ENCODE measurements around the gene CRNN. TPM values are rescaled to one million over a fixed set of nuclear protein-coding genes. Genes with fewer than 3 reads are reported as not detected.
A peak's percentile ranks its signal among the peaks of the same experiment; 100 is the strongest.

The CRNN gene
- total and polyA plus RNA-seq, 2 experiments from 2014 or later: not detected

DNA sequence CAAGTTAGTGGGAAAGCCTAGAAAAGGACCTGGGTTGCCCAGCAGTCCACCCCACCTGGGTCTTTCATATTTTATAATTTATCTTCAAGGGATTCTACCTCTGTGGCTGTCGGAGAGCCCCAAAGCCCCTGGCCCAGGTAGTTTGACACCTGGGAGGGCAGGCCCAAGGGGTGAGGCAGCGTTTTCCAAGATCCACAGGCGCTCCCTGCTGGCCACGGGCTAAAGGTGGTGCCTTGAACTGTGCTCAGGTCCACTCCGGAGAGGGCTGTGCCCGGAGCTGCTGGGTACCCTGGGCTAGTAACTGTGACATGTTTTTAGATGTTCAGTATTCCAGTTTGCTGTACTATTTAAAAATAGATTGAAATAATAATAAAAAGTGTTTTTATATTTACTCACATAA is 37.2 kb upstream of the CRNN start:
- H3K36me3 Mint-ChIP-seq (ENCODE audit: low read depth): no peaks in the 10 kb centered on the region
- no peak overlapping the region for H3K27ac Mint-ChIP-seq
- no peaks in the 10 kb centered on the region for H3K27me3 ChIP-seq (ENCODE audit: insufficient read depth)
- TF ChIP-seq, protein P1, sequence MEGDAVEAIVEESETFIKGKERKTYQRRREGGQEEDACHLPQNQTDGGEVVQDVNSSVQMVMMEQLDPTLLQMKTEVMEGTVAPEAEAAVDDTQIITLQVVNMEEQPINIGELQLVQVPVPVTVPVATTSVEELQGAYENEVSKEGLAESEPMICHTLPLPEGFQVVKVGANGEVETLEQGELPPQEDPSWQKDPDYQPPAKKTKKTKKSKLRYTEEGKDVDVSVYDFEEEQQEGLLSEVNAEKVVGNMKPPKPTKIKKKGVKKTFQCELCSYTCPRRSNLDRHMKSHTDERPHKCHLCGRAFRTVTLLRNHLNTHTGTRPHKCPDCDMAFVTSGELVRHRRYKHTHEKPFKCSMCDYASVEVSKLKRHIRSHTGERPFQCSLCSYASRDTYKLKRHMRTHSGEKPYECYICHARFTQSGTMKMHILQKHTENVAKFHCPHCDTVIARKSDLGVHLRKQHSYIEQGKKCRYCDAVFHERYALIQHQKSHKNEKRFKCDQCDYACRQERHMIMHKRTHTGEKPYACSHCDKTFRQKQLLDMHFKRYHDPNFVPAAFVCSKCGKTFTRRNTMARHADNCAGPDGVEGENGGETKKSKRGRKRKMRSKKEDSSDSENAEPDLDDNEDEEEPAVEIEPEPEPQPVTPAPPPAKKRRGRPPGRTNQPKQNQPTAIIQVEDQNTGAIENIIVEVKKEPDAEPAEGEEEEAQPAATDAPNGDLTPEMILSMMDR (conservative IDR thresholded peaks at IDR 0.05; ENCODE audit: low read depth in 2 of 2): peak; percentile 57 to 83
- no peak for TF ChIP-seq CREB1 (CRISPR knock-in tag; IDR thresholded peaks at IDR 0.05; ENCODE audit: low read depth)
- ATAC-seq (peak; percentile 100), DNase-seq (ENCODE audit: low spot score) (peak; percentile 82)
- H3K4me2 ChIP-seq: no peak overlapping the region
- H3K4me3 Mint-ChIP-seq: no peak overlapping the region
- no peak overlapping the region for H3K27ac ChIP-seq (ENCODE audit: low read depth)
- no peaks in the 10 kb centered on the region for H3K36me3 ChIP-seq (ENCODE audit: insufficient read depth)
- no peaks in the 10 kb centered on the region for H3K9me3 Mint-ChIP-seq
- H4K20me1 ChIP-seq (replicated peaks; ENCODE audit: insufficient read depth): no peaks in the 10 kb centered on the region
- no peak overlapping the region for H3K4me3 ChIP-seq
- no peaks in the 10 kb centered on the region for H3K79me2 ChIP-seq (replicated peaks; ENCODE audit: insufficient read depth)
- peaks cover 2% of the 10 kb centered on the region for H3K27me3 Mint-ChIP-seq (ENCODE audit: insufficient read depth, low read depth, poor library complexity)
- H2AFZ ChIP-seq: 0 out of 2 replicates have a peak overlapping the region, but pooled peaks have one; percentile 59
- no peaks in the 10 kb centered on the region for H3F3A ChIP-seq (replicated peaks; ENCODE audit: low read depth)
- H3K4me1 ChIP-seq (ENCODE audit: insufficient read depth): no peaks in the 10 kb centered on the region
- H3K4me1 Mint-ChIP-seq: peaks cover 2% of the 10 kb centered on the region; the same call in 1 of the 3 replicates
- H3K9me2 ChIP-seq (ENCODE audit: insufficient read depth): no peaks in the 10 kb centered on the region

DNA sequence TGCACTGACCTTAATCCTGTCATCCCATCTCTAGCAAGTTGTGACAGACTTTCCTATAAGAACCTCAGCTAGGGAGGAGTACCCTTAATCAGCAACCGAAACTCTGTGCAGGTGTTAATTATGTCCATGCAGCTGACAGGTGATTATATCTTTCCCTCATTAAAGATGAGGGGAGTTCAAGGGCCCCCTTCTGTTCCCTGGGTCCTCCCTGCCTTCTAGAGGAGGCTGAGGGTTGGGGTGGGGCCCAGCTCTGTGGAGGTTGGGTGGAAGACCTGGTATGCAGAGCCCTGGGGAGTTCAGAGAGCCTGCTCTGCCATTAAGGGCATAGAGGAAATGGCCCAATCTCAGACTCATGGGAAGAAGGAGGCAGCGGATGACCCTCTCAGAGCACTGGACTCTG is 35.6 kb upstream of the CRNN start:
- no peak overlapping the region for H2AFZ ChIP-seq
- Mint-ChIP-seq H3K27ac (no peak overlapping the region), H3K4me3 (no peak overlapping the region), H3K36me3 (ENCODE audit: low read depth) (no peaks in the 10 kb centered on the region), H3K9me3 (no peaks in the 10 kb centered on the region), H3K4me1 (no peaks in the 10 kb centered on the region), H3K27me3 (ENCODE audit: insufficient read depth, low read depth, poor library complexity) (peaks cover 2% of the 10 kb centered on the region)
- H3K36me3 ChIP-seq (ENCODE audit: insufficient read depth): no peaks in the 10 kb centered on the region
- no peak overlapping the region for H3K4me2 ChIP-seq
- H3K4me3 ChIP-seq: no peak overlapping the region
- DNase-seq (ENCODE audit: low spot score) (no peak), ATAC-seq (no peak)
- H3K9me2 ChIP-seq (ENCODE audit: insufficient read depth): no peaks in the 10 kb centered on the region
- H3K27ac ChIP-seq (ENCODE audit: low read depth): no peak overlapping the region
- no peaks in the 10 kb centered on the region for H3F3A ChIP-seq (replicated peaks; ENCODE audit: low read depth)
- no peaks in the 10 kb centered on the region for H3K79me2 ChIP-seq (replicated peaks; ENCODE audit: insufficient read depth)
- no peaks in the 10 kb centered on the region for H4K20me1 ChIP-seq (replicated peaks; ENCODE audit: insufficient read depth)
- H3K27me3 ChIP-seq (ENCODE audit: insufficient read depth): no peaks in the 10 kb centered on the region
- no peaks in the 10 kb centered on the region for H3K4me1 ChIP-seq (ENCODE audit: insufficient read depth)
- no peak for TF ChIP-seq STAT1 (IDR thresholded peaks at IDR 0.05; ENCODE audit: unreplicated experiment)
- no peak for TF ChIP-seq NANOG (IDR thresholded peaks at IDR 0.05; ENCODE audit: borderline replicate concordance)
- TF ChIP-seq, protein P1 (conservative IDR thresholded peaks at IDR 0.05; ENCODE audit: low read depth in 2 of 2): no peak
- TF ChIP-seq POLR2AphosphoS5 (IDR thresholded peaks at IDR 0.05; ENCODE audit: low read depth): no peak
- no peak for TF ChIP-seq EZH2phosphoT487 (IDR thresholded peaks at IDR 0.05; ENCODE audit: unreplicated experiment)
- TF ChIP-seq EZH2 (IDR thresholded peaks at IDR 0.05; ENCODE audit: low read depth, unreplicated experiment): no peak
- TF ChIP-seq CREB1 (CRISPR knock-in tag; IDR thresholded peaks at IDR 0.05; ENCODE audit: low read depth): no peak
- TF ChIP-seq, protein P2, sequence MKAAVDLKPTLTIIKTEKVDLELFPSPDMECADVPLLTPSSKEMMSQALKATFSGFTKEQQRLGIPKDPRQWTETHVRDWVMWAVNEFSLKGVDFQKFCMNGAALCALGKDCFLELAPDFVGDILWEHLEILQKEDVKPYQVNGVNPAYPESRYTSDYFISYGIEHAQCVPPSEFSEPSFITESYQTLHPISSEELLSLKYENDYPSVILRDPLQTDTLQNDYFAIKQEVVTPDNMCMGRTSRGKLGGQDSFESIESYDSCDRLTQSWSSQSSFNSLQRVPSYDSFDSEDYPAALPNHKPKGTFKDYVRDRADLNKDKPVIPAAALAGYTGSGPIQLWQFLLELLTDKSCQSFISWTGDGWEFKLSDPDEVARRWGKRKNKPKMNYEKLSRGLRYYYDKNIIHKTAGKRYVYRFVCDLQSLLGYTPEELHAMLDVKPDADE (IDR thresholded peaks at IDR 0.05): no peak
- TF ChIP-seq, protein P3, sequence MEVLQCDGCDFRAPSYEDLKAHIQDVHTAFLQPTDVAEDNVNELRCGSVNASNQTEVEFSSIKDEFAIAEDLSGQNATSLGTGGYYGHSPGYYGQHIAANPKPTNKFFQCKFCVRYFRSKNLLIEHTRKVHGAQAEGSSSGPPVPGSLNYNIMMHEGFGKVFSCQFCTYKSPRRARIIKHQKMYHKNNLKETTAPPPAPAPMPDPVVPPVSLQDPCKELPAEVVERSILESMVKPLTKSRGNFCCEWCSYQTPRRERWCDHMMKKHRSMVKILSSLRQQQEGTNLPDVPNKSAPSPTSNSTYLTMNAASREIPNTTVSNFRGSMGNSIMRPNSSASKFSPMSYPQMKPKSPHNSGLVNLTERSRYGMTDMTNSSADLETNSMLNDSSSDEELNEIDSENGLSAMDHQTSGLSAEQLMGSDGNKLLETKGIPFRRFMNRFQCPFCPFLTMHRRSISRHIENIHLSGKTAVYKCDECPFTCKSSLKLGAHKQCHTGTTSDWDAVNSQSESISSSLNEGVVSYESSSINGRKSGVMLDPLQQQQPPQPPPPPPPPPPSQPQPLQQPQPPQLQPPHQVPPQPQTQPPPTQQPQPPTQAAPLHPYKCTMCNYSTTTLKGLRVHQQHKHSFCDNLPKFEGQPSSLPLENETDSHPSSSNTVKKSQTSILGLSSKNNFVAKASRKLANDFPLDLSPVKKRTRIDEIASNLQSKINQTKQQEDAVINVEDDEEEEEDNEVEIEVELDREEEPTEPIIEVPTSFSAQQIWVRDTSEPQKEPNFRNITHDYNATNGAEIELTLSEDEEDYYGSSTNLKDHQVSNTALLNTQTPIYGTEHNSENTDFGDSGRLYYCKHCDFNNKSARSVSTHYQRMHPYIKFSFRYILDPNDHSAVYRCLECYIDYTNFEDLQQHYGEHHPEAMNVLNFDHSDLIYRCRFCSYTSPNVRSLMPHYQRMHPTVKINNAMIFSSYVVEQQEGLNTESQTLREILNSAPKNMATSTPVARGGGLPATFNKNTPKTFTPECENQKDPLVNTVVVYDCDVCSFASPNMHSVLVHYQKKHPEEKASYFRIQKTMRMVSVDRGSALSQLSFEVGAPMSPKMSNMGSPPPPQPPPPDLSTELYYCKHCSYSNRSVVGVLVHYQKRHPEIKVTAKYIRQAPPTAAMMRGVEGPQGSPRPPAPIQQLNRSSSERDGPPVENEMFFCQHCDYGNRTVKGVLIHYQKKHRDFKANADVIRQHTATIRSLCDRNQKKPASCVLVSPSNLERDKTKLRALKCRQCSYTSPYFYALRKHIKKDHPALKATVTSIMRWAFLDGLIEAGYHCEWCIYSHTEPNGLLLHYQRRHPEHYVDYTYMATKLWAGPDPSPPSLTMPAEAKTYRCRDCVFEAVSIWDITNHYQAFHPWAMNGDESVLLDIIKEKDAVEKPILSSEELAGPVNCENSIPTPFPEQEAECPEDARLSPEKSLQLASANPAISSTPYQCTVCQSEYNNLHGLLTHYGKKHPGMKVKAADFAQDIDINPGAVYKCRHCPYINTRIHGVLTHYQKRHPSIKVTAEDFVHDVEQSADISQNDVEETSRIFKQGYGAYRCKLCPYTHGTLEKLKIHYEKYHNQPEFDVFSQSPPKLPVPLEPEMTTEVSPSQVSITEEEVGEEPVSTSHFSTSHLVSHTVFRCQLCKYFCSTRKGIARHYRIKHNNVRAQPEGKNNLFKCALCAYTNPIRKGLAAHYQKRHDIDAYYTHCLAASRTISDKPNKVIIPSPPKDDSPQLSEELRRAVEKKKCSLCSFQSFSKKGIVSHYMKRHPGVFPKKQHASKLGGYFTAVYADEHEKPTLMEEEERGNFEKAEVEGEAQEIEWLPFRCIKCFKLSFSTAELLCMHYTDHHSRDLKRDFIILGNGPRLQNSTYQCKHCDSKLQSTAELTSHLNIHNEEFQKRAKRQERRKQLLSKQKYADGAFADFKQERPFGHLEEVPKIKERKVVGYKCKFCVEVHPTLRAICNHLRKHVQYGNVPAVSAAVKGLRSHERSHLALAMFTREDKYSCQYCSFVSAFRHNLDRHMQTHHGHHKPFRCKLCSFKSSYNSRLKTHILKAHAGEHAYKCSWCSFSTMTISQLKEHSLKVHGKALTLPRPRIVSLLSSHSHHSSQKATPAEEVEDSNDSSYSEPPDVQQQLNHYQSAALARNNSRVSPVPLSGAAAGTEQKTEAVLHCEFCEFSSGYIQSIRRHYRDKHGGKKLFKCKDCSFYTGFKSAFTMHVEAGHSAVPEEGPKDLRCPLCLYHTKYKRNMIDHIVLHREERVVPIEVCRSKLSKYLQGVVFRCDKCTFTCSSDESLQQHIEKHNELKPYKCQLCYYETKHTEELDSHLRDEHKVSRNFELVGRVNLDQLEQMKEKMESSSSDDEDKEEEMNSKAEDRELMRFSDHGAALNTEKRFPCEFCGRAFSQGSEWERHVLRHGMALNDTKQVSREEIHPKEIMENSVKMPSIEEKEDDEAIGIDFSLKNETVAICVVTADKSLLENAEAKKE (CRISPR knock-in tag; IDR thresholded peaks at IDR 0.05): no peak
